ENCODE measurements around the gene WT1. TPM values are rescaled to one million over a fixed set of nuclear protein-coding genes. Genes with fewer than 3 reads are reported as not detected.

Gene WT1
- total and polyA plus RNA-seq, 2 of the 8 experiments (the other 6 are each of a cell fraction or from before 2014, with no cell fraction given) = 0.05 to 0.17 TPM

DNA sequence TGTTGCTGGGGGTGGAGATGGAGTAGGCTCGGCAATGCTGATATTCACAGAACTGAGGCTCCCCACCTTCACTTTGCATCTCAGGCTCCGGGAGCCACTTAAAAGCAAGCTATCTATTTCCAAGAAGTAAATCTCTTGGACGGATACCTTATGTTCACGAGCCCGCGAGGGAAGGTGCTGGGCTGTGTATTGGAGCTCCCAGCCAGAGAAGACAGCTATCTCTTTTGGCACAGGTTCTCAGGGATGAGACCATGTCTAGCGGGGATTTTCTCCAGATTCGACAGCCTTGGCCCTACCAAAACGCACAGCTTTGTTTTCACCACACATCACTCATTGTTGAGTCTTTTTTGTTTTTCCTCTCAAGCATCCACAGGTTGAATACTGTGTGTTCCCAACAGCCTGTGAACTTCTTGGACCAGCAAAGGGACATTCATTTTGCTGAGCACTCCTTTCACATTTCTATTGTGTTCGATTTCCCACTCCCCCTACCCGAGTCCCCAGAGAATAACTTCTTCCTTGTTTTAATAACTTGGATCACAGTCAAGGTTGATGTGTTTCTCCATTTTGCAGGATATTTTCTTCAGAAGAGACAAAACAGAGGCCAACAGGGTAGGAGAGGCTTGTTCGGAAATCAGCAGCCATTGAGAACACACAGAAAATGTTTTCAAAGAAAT is 23.3 kb downstream of the WT1 start:
- no peak overlapping the region for H2BK15ac ChIP-seq (ENCODE audit: low read length)
- no peak overlapping the region for H3K14ac ChIP-seq (ENCODE audit: insufficient read length)
- no peaks in the 10 kb centered on the region for H3K36me3 ChIP-seq (ENCODE audit: control insufficient read depth in 2 of 4, insufficient read depth in 4 of 4, low read length in 3 of 4)
- H3K56ac ChIP-seq (replicated peaks; ENCODE audit: insufficient read length, low read depth, low read length) = no peak overlapping the region
- no peak overlapping the region for H2AK5ac ChIP-seq (ENCODE audit: low read depth, low read length)
- H2AFZ ChIP-seq (ENCODE audit: low read length) = no peak overlapping the region
- no peaks in the 10 kb centered on the region for H3K4me1 ChIP-seq (replicated peaks in 1 of 4; ENCODE audit: control insufficient read depth in 3 of 4, insufficient read depth in 4 of 4, low read length in 3 of 4)
- H3K18ac ChIP-seq (ENCODE audit: extremely low read depth, low read length) = no peak overlapping the region
- DNase-seq (ENCODE audit: low read depth in 1 of 2, low spot score in 2 of 2) (no peak), FAIRE-seq (no peak)
- no peak overlapping the region for H2BK12ac ChIP-seq (ENCODE audit: low read depth, low read length)
- POLR2A ChIA-PET (ENCODE audit: partially characterized antibody) = no interaction called here
- no peaks in the 10 kb centered on the region; the same call in 1 of the 2 replicates for H3K23me2 ChIP-seq (ENCODE audit: low read depth, low read length)
- no peak overlapping the region for H4K8ac ChIP-seq (ENCODE audit: extremely low read depth, insufficient read depth, low read length)
- no peak overlapping the region for H2BK20ac ChIP-seq (ENCODE audit: low read length)
- H4K91ac ChIP-seq (replicated peaks; ENCODE audit: insufficient read length, low read length) = no peak overlapping the region
- H3K9me3 ChIP-seq (ENCODE audit: insufficient read depth in 2 of 2, low read depth in 1 of 2, low read length in 1 of 2) = no peaks in the 10 kb centered on the region
- no peak overlapping the region for H3K9ac ChIP-seq (replicated peaks in 1 of 4; ENCODE audit: extremely low read depth in 1 of 4, low read depth in 3 of 4, low read length in 3 of 4)
- no peaks in the 10 kb centered on the region for H4K20me1 ChIP-seq (replicated peaks in 1 of 2; ENCODE audit: control insufficient read depth in 1 of 2, insufficient read depth in 2 of 2, low read length in 2 of 2)
- no peaks in the 10 kb centered on the region for H3K27me3 ChIP-seq (replicated peaks in 1 of 4; ENCODE audit: control insufficient read depth in 3 of 4, extremely low read depth in 1 of 4, insufficient read depth in 3 of 4, low read length in 3 of 4)
- H3K27ac ChIP-seq (ENCODE audit: low read depth, low read length) = no peak overlapping the region
- no peak overlapping the region for H3K4me2 ChIP-seq (ENCODE audit: insufficient read depth in 1 of 2, low read depth in 2 of 2, low read length in 2 of 2)
- no peak overlapping the region for H3K23ac ChIP-seq (ENCODE audit: insufficient read length)
- H3K79me1 ChIP-seq (ENCODE audit: low read depth, low read length) = no peaks in the 10 kb centered on the region
- no peaks in the 10 kb centered on the region for H3K79me2 ChIP-seq (ENCODE audit: control insufficient read depth in 1 of 2, insufficient read depth in 2 of 2, low read length in 2 of 2)
- TF ChIP-seq POLR2AphosphoS5 (IDR thresholded peaks at IDR 0.05; ENCODE audit: low read depth, low read length) (no peak), CBX8 (IDR thresholded peaks at IDR 0.05; ENCODE audit: borderline replicate concordance, low read depth, low read length) (no peak), HDAC6 (IDR thresholded peaks at IDR 0.05; ENCODE audit: low read depth, low read length) (no peak), POLR2A (IDR thresholded peaks at IDR 0.05; ENCODE audit: control extremely low read depth in 1 of 2, low read depth in 2 of 2, low read length in 2 of 2) (no peak), SP1 (IDR thresholded peaks at IDR 0.05; ENCODE audit: low read depth, low read length) (no peak), USF2 (IDR thresholded peaks at IDR 0.05; ENCODE audit: low read length) (no peak), CREB1 (IDR thresholded peaks at IDR 0.05) (no peak), BCL11A (IDR thresholded peaks at IDR 0.05; ENCODE audit: low read depth in 2 of 2, low read length in 2 of 2) (no peak), EGR1 (IDR thresholded peaks at IDR 0.05; ENCODE audit: borderline replicate concordance, low read depth, low read length) (no peak)
- H3K4ac ChIP-seq (replicated peaks; ENCODE audit: insufficient read length, low read depth, low read length) = no peak overlapping the region
- no peak overlapping the region for H2BK5ac ChIP-seq (ENCODE audit: low read depth, low read length)
- no peak overlapping the region for H3K4me3 ChIP-seq (ENCODE audit: extremely low read depth in 1 of 4, insufficient read depth in 2 of 4, low read depth in 3 of 4, low read length in 4 of 4)
- H4K5ac ChIP-seq (ENCODE audit: insufficient read length, low read depth, low read length) = no peak overlapping the region
- H2BK120ac ChIP-seq (replicated peaks; ENCODE audit: low read depth, low read length) = no peak overlapping the region
- CTCF ChIA-PET (ENCODE audit: partially characterized antibody) = interaction anchor here (1.0 to 1.6 kb wide), 4 partner anchors 9 to 38 kb away, joined by 3 to 8 read pairs (median 4); no protein-coding TSS in a partner anchor
- WGBS, 2 experiments (ENCODE audit: extremely low coverage in 1 of 2, insufficient coverage in 1 of 2, insufficient read length in 1 of 2, insufficient replicate concordance in 2 of 2, low coverage in 1 of 2, low lambda C conversion rate in 2 of 2, missing lambda C conversion rate in 1 of 2) = 92% methylated on average over 12 of the region's 12 CpGs; no CpG with 5 or more reads in 1 of the 2 experiments

All from H1 (cell line).